HL-60 (cell line): Measurements from ENCODE around the gene CIZ1.

Experiments used
- DNase-seq, 2 experiments: peaks; one replicate each; pipeline ENCODE4 v3.0.0-alpha.2; 2010 to 2020; ENCODE audit warnings: low read depth in 1 of 2, low spot score in 1 of 2
- H3K27ac ChIP-seq: fragments of 250-450 bp; sonication (Bioruptor Pico); replicated peaks from 2 replicates; pipeline ENCODE4 v1.5.1; 2020; ENCODE audit warnings: mild to moderate bottlenecking, moderate library complexity
- H3K27me3 ChIP-seq: fragments of 250-450 bp; sonication (Bioruptor Pico); 2 replicates; pipeline ENCODE4 v1.5.1; 2021; ENCODE audit warnings: mild to moderate bottlenecking, moderate library complexity; ENCODE audit not compliant: insufficient read depth, poor library complexity, severe bottlenecking
- H3K4me3 ChIP-seq: replicated peaks from 2 replicates; pipeline ENCODE4 v1.5.1; 2011; ENCODE audit warnings: mild to moderate bottlenecking, control low read depth, low read length; ENCODE audit not compliant: insufficient read depth
- CTCF ChIP-seq: IDR thresholded peaks from one replicate; pipeline ENCODE4 v1.5.1; 2011; ENCODE audit warnings: low read length, control low read depth, inconsistent platforms; ENCODE audit not compliant: insufficient read depth
- GABPA ChIP-seq: IDR thresholded peaks from 2 replicates; pipeline ENCODE4 v1.6.1; 2012; ENCODE audit warnings: low read depth
- POLR2AphosphoS5 ChIP-seq: IDR thresholded peaks from 2 replicates; pipeline ENCODE4 v1.6.1; 2012; ENCODE audit warnings: low read depth
- REST ChIP-seq: IDR thresholded peaks from 2 replicates; pipeline ENCODE4 v1.6.1; 2012; ENCODE audit warnings: low read depth; ENCODE audit not compliant: insufficient replicate concordance
- SPI1 ChIP-seq: IDR thresholded peaks from 2 replicates; pipeline ENCODE4 v1.6.1; 2012; ENCODE audit warnings: low read depth, mild to moderate bottlenecking, borderline replicate concordance

CIZ1 gene

DNA sequence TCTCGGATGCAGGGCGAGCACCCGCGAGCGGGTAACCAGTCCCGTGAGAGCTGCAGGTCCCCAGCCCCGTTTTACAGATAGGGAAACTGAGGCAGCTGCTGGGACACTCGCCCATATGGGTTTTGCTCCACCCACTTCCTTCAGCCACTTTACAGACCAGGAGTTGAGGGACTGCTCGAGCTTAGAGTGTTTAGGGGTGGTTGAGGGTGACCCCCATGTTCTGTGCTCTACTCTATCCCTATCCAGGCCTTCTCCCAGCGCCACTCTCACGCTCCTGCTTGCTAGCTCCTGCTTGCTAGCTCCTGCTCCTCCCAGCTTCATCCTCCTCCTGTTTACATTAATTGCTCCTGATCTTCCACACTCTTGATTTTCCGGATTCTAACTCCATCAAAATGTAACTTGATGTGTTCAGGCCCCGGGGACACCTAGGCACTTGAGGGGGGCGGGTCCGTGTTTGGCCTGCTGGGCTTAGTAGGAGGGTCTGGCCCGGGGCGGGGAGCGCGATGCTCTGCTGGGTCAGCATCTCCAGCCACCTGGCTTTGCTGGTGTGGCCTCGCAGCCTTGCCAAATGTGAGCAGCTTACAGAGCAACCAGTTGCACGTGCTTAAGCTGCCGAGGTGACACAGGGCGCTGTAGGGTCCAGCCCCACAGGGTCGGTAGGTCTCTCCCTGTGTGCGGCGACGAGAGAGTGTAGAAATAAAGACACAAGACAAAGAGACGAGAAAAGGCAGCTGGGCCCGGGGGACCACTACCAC lies 62.4 kb downstream of the CIZ1 start:
- TF ChIP-seq REST (no peak), CTCF (no peak), POLR2AphosphoS5 (no peak), GABPA (no peak)
- H3K27ac ChIP-seq: peak overlapping the region; percentile 100
- DNase-seq: no peak
- H3K27me3 ChIP-seq: no peaks in the 10 kb centered on the region
- H3K4me3 ChIP-seq: peak overlapping the region; percentile 93

DNA sequence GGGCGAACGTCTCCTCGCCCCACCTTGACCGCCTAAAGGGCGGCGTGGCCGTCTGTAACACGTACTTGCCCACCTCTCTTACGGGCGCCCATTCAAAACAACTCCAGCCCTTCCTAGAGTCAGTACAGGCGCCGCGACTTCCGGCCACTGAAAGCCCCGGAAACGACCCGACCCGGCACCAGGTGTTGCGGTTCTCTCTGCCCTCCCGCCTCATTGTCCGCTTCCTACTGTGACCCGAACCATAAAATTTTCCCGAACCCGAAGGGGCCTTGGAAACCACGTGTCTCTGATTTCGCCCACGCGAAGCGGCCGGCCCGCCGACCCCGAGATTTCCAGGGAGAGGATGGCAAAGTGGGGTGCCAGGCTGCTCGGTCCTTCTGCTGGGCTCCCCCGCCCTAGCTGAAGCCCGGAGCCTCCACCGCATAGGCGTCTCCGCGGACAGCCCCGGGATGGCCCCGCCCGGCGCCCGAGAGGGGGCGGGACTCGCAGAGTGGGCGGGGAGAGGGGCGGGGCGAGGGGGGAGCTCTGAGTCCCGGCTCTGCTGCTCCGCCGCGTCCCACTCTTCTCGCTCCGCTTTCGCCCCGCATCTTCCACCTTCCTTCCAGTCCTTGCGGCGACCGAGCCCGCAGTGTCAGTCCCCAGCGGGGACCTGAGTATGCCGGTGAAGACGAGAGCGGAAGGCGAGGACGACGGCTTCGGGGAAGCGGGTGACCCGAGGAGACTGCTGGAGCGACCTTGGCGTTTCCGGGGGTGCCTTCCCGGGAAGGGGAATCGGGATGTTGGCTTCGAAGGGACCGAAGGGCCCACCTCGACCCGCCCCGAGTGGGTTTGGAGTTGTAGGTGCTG lies 63.2 kb downstream of the CIZ1 start:
- TF ChIP-seq CTCF (no peak), POLR2AphosphoS5 (no peak; the same call in 1 of the 2 replicates), SPI1 (no peak), REST (no peak), GABPA (peak; percentile 68)
- H3K27me3 ChIP-seq: no peaks in the 10 kb centered on the region
- peak overlapping the region; percentile 93 for H3K4me3 ChIP-seq
- peak overlapping the region; percentile 100 for H3K27ac ChIP-seq
- DNase-seq: peak; percentile 80 to 88

DNA sequence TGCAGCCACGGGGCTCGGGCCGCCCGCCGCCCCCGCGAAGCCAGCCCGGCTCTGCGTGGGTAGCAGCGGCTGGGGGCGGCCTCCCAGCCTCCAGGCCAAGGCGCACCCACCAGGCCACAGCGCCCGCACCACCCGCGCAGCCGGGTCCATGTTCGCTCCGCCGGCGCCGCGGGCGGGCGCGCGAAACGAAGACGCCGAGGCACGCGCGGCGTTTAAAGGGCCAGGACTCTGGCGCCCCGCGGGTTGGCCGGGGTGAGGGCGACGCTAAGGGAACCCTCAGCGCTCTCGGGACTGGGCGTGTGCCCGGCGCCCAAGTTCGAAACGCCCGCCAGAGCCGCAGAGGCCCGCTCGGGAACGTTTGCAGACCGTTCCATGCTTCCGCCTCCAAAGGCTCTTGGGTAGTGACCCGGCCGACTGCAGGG lies 63.8 kb downstream of the CIZ1 start, which contains the start of gene PTGES2:
TSS of gene PTGES2 (minus strand) at position 162 of the 422 bp plus-strand sequence. CDS start at position 150, 12 bp downstream.
- H3K27ac ChIP-seq: peak within 1 kb of the TSS; percentile 100
- H3K4me3 ChIP-seq: peak within 1 kb of the TSS; percentile 93
- no peaks in the 10 kb centered on the region for H3K27me3 ChIP-seq
- TF ChIP-seq CTCF: no peak
- TF ChIP-seq SPI1: no peak
- TF ChIP-seq GABPA: no peak
- peak; percentile 57; the same call in 1 of the 2 replicates for TF ChIP-seq POLR2AphosphoS5
- DNase-seq: peak; percentile 72 to 81
